CD14-positive monocyte (primary cell): ENCODE results near the gene XYLT1. TPM values are rescaled to one million over a fixed set of nuclear protein-coding genes. Genes with fewer than 3 reads are reported as not detected.

Experiments used
- DNase-seq, 3 donors: peaks; one replicate each; pipeline ENCODE4 v3.0.0-alpha.2; 2011 to 2022
- H2AFZ ChIP-seq: 2 replicates; pipeline ENCODE4 v1.6.0; 2012; ENCODE audit warnings: mild to moderate bottlenecking, low read depth, low read length, inconsistent platforms; ENCODE audit not compliant: insufficient read depth, poor library complexity, severe bottlenecking
- H3K27ac ChIP-seq, 2 donors: 1 replicate in 1 of 2; 2 replicates in 1 of 2; pipeline ENCODE4 v1.5.1; 2012 to 2013; ENCODE audit warnings: low read length in 2 of 2, control low read depth in 1 of 2, inconsistent platforms in 1 of 2, low read depth in 1 of 2, mild to moderate bottlenecking in 1 of 2
- H3K27me3 ChIP-seq, 2 donors: one replicate each; pipeline versions ENCODE4 v1.6.0 to v1.6.1; 2011 to 2013; ENCODE audit warnings: low read length in 2 of 2; ENCODE audit not compliant: control insufficient read depth in 2 of 2, insufficient read depth in 2 of 2
- H3K36me3 ChIP-seq, 2 donors: replicated peaks in 1 of 2; 1 replicate in 1 of 2; 2 replicates in 1 of 2; pipeline versions ENCODE4 v1.5.1 to v1.6.1; 2012 to 2013; ENCODE audit warnings: low read length in 2 of 2, control low read depth in 1 of 2, inconsistent platforms in 1 of 2, mild to moderate bottlenecking in 1 of 2; ENCODE audit not compliant: insufficient read depth in 2 of 2, control insufficient read depth in 1 of 2
- H3K4me1 ChIP-seq, 2 donors: 1 replicate in 1 of 2; 2 replicates in 1 of 2; pipeline versions ENCODE4 v1.5.1 to v1.6.1; 2012 to 2013; ENCODE audit warnings: low read length in 2 of 2, control low read depth in 1 of 2, inconsistent platforms in 1 of 2, mild to moderate bottlenecking in 1 of 2, moderate library complexity in 1 of 2; ENCODE audit not compliant: insufficient read depth in 2 of 2, control insufficient read depth in 1 of 2
- H3K4me2 ChIP-seq: replicated peaks from 2 replicates; pipeline ENCODE3; 2012; ENCODE audit warnings: low read length, moderate library complexity, mild to moderate bottlenecking; ENCODE audit not compliant: poor library complexity, severe bottlenecking; ENCODE audit errors: extremely low read depth
- H3K4me3 ChIP-seq, 3 experiments: fragments of 200-600 bp in 1 of 3; sonication (generic) in 1 of 3; replicated peaks in 1 of 3; 1 replicate in 2 of 3; 2 replicates in 1 of 3; pipeline ENCODE4 v1.5.1; 2011 to 2013; ENCODE audit warnings: low read length in 3 of 3, mild to moderate bottlenecking in 3 of 3, control low read depth in 2 of 3, low read depth in 2 of 3, inconsistent platforms in 1 of 3, moderate library complexity in 1 of 3
- H3K79me2 ChIP-seq: 2 replicates; pipeline ENCODE4 v1.6.0; 2012; ENCODE audit warnings: mild to moderate bottlenecking, control low read depth, inconsistent platforms, low read length, moderate library complexity; ENCODE audit not compliant: insufficient read depth
- H3K9ac ChIP-seq: 2 replicates; pipeline ENCODE4 v1.6.0; 2017; ENCODE audit warnings: low read length, mild to moderate bottlenecking; ENCODE audit not compliant: insufficient read depth, poor library complexity, severe bottlenecking
- H3K9me3 ChIP-seq, 2 donors: replicated peaks in 1 of 2; 1 replicate in 1 of 2; 2 replicates in 1 of 2; pipeline versions ENCODE4 v1.5.1 to v1.6.1; 2012 to 2013; ENCODE audit warnings: low read length in 2 of 2, control low read depth in 1 of 2; ENCODE audit not compliant: control insufficient read depth in 1 of 2, insufficient read depth in 1 of 2
- H4K20me1 ChIP-seq: 2 replicates; pipeline ENCODE4 v1.6.0; 2012; ENCODE audit warnings: mild to moderate bottlenecking, low read length, control low read depth, moderate library complexity; ENCODE audit not compliant: insufficient read depth
- H3K27ac Mint-ChIP-seq, 7 donors: one replicate each; pipeline ENCODE4 v1.8.0; 2020; ENCODE audit warnings: mild to moderate bottlenecking in 7 of 7, mixed read lengths in 7 of 7, moderate library complexity in 6 of 7, inconsistent platforms in 2 of 7
- H3K27me3 Mint-ChIP-seq, 3 donors: one replicate each; pipeline ENCODE4 v1.8.0; 2021 to 2022; ENCODE audit warnings: low read depth in 3 of 3, mild to moderate bottlenecking in 3 of 3, mixed read lengths in 3 of 3, moderate library complexity in 3 of 3, inconsistent platforms in 1 of 3
- H3K36me3 Mint-ChIP-seq, 2 donors: one replicate each; pipeline ENCODE4 v1.8.0; 2020; ENCODE audit warnings: mixed read lengths in 2 of 2, inconsistent platforms in 1 of 2, mild to moderate bottlenecking in 1 of 2
- H3K4me1 Mint-ChIP-seq: one replicate; pipeline ENCODE4 v1.8.0; 2020; ENCODE audit warnings: mild to moderate bottlenecking, mixed read lengths
- H3K4me3 Mint-ChIP-seq, 2 donors: one replicate each; pipeline ENCODE4 v1.8.0; 2020; ENCODE audit warnings: mild to moderate bottlenecking in 2 of 2, mixed read lengths in 2 of 2, moderate library complexity in 1 of 2
- H3K9me3 Mint-ChIP-seq, 7 donors: one replicate each; pipeline ENCODE4 v1.8.0; 2020 to 2022; ENCODE audit warnings: mixed read lengths in 7 of 7, mild to moderate bottlenecking in 6 of 7, moderate library complexity in 6 of 7, inconsistent platforms in 2 of 7
- WGBS: methylation state at CpG from one replicate; pipeline ENCODE4 v1.1.5; 2013; ENCODE audit warnings: missing lambda C conversion rate; ENCODE audit not compliant: insufficient coverage; 5-methylcytosine and 5-hydroxymethylcytosine counted together
- intact Hi-C, 2 donors: fragments of 100-400 bp; cut with micrococcal nuclease; formaldehyde crosslinking; loops; one replicate each; pipeline versions ENCODE4 v1.15.0 to v1.15.1; 2023
- polyA plus RNA-seq, 3 donors: library from polyadenylated mRNA; depleted of rRNA in 1 of 3; unstranded in 2 of 3; stranded (reverse) in 1 of 3; fragments of 300-500 nt in 2 of 3; fragments of >200 nt in 1 of 3; fragmentation: Illumina TruSeq in 2 of 3; gene quantifications; 1 replicate in 2 of 3; 2 replicates in 1 of 3; pipeline ENCODE4 v1.2.3, GENCODE V29; 2012 to 2021
- TF ChIP-seq, protein P1 (sequence below): fragments of 200-600 bp; IDR thresholded peaks from one replicate; pipeline ENCODE4 v1.8.0; 2022; ENCODE audit warnings: antibody characterized with exemption, mild to moderate bottlenecking

Gene XYLT1
- polyA plus RNA-seq, 3 donors: 0.51 to 9.4 (median 1.6) TPM

DNA sequence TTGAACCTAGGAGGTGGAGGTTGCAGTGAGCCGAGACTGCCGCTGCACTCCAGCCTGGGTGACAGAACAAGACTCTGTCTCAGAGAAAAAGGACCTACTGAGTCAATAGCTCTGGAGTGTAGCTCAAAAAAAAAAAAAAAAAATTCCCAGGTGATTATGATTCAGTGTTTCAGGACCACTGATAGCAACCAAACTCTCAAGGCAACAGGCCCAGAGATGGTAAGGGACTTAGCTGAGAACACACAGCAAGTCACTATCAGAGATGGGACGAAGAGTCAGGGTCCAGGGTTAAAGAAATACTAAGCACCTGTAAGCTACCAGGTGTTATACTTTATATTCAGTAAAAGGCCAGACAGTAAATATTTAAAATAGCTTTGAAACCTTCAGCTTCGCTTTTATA lies 335.3 kb downstream of the XYLT1 start:
- H3K4me1 ChIP-seq: peaks cover 9 to 10% of the 10 kb centered on the region in 2 donors
- H3K27ac Mint-ChIP-seq: no peak overlapping the region
- no peaks in the 10 kb centered on the region for H3K27me3 ChIP-seq
- no peak overlapping the region for H3K4me2 ChIP-seq
- H3K4me1 Mint-ChIP-seq: peaks cover 10% of the 10 kb centered on the region
- peaks cover 0 to 3% (median 0%) of the 10 kb centered on the region in 7 donors for H3K9me3 Mint-ChIP-seq
- H3K36me3 ChIP-seq: peaks cover 63 to 92% of the 10 kb centered on the region in 2 donors
- H3K27ac ChIP-seq: no peak overlapping the region
- H3K4me3 Mint-ChIP-seq: no peak overlapping the region
- TF ChIP-seq, protein P1, sequence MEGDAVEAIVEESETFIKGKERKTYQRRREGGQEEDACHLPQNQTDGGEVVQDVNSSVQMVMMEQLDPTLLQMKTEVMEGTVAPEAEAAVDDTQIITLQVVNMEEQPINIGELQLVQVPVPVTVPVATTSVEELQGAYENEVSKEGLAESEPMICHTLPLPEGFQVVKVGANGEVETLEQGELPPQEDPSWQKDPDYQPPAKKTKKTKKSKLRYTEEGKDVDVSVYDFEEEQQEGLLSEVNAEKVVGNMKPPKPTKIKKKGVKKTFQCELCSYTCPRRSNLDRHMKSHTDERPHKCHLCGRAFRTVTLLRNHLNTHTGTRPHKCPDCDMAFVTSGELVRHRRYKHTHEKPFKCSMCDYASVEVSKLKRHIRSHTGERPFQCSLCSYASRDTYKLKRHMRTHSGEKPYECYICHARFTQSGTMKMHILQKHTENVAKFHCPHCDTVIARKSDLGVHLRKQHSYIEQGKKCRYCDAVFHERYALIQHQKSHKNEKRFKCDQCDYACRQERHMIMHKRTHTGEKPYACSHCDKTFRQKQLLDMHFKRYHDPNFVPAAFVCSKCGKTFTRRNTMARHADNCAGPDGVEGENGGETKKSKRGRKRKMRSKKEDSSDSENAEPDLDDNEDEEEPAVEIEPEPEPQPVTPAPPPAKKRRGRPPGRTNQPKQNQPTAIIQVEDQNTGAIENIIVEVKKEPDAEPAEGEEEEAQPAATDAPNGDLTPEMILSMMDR: no peak
- WGBS: 100% methylated on average over 2 of the region's 4 CpGs
- peaks cover 4% of the 10 kb centered on the region for H4K20me1 ChIP-seq
- no peak for DNase-seq
- peaks cover 81 to 89% of the 10 kb centered on the region in 2 donors for H3K36me3 Mint-ChIP-seq
- H2AFZ ChIP-seq: no peak overlapping the region
- H3K9ac ChIP-seq: no peak overlapping the region
- H3K27me3 Mint-ChIP-seq: no peaks in the 10 kb centered on the region
- no peaks in the 10 kb centered on the region for H3K79me2 ChIP-seq
- intact Hi-C loops: no loop called here
- H3K9me3 ChIP-seq: no peaks in the 10 kb centered on the region
- no peak overlapping the region for H3K4me3 ChIP-seq

- H3K27me3 ChIP-seq: no peaks in the 10 kb centered on the region
- peaks cover 63 to 88% of the 10 kb centered on the region in 2 donors for H3K36me3 ChIP-seq
- 90% methylated on average over 6 of the region's 10 CpGs for WGBS
- no peak for DNase-seq
- no peak overlapping the region for H3K27ac ChIP-seq
- no peak overlapping the region for H2AFZ ChIP-seq
- Mint-ChIP-seq H3K4me1 (peaks cover 11% of the 10 kb centered on the region), H3K27ac (peak overlapping the region in 1 of 7 donors; percentile 52), H3K4me3 (no peak overlapping the region), H3K36me3 (peaks cover 83 to 90% of the 10 kb centered on the region in 2 donors), H3K27me3 (no peaks in the 10 kb centered on the region), H3K9me3 (peaks cover 0 to 3% (median 0%) of the 10 kb centered on the region in 7 donors)
- H3K9ac ChIP-seq: no peak overlapping the region
- H4K20me1 ChIP-seq: peaks cover 4% of the 10 kb centered on the region
- no peak overlapping the region for H3K4me2 ChIP-seq
- TF ChIP-seq, protein P1: no peak
- no peaks in the 10 kb centered on the region for H3K79me2 ChIP-seq
- H3K4me1 ChIP-seq: peaks cover 9 to 10% of the 10 kb centered on the region in 2 donors
- H3K4me3 ChIP-seq: no peak overlapping the region
- H3K9me3 ChIP-seq: no peaks in the 10 kb centered on the region
- intact Hi-C loops: no loop called here
Measured at GRCh38 chr16:17134586-17134985, 336.2 kb downstream of the XYLT1 start.
